RWPE2 (cell line): ENCODE measurements around the gene LRIF1.

Experiments
- ATAC-seq: fragments of 200-7000 bp; cut with Tn5 transposase; 3 replicates; pipeline ENCODE4 v1.9.1; 2021; ENCODE audit warnings: low read depth
- DNase-seq: peaks from one replicate; pipeline ENCODE4 v3.0.0-alpha.2; 2020; ENCODE audit warnings: low spot score
- H3K27ac ChIP-seq: fragments of 450-650 bp; 2 replicates; pipeline ENCODE4 v1.5.1; 2017; ENCODE audit warnings: mild to moderate bottlenecking; ENCODE audit not compliant: poor library complexity, severe bottlenecking
- H3K27me3 ChIP-seq: fragments of 250-450 bp; sonication (Bioruptor Pico); 2 replicates; pipeline ENCODE4 v1.5.1; 2021; ENCODE audit warnings: mild to moderate bottlenecking, moderate library complexity; ENCODE audit not compliant: insufficient read depth, poor library complexity, severe bottlenecking
- H3K36me3 ChIP-seq: fragments of 250-450 bp; sonication (Bioruptor Pico); 2 replicates; pipeline ENCODE4 v1.5.1; 2020; ENCODE audit warnings: low read depth, mild to moderate bottlenecking, moderate library complexity
- H3K4me1 ChIP-seq: fragments of 250-450 bp; sonication (Bioruptor Pico); 2 replicates; pipeline ENCODE4 v1.5.1; 2021; ENCODE audit warnings: mild to moderate bottlenecking, moderate library complexity; ENCODE audit not compliant: insufficient read depth, poor library complexity, severe bottlenecking
- H3K4me3 ChIP-seq: fragments of 250-450 bp; sonication (Bioruptor Pico); 2 replicates; pipeline ENCODE4 v1.5.1; 2021; ENCODE audit warnings: mild to moderate bottlenecking, moderate library complexity; ENCODE audit not compliant: severe bottlenecking
- H3K9me3 ChIP-seq: fragments of 250-450 bp; sonication (Bioruptor Pico); 2 replicates; pipeline ENCODE4 v1.5.1; 2021; ENCODE audit warnings: mild to moderate bottlenecking, moderate library complexity; ENCODE audit not compliant: severe bottlenecking
- TF ChIP-seq, protein P1 (sequence below): fragments of 450-650 bp; IDR thresholded peaks from one replicate; pipeline ENCODE4 v1.5.1; 2017; ENCODE audit warnings: mild to moderate bottlenecking, moderate library complexity; ENCODE audit not compliant: poor library complexity, severe bottlenecking

The LRIF1 gene

DNA sequence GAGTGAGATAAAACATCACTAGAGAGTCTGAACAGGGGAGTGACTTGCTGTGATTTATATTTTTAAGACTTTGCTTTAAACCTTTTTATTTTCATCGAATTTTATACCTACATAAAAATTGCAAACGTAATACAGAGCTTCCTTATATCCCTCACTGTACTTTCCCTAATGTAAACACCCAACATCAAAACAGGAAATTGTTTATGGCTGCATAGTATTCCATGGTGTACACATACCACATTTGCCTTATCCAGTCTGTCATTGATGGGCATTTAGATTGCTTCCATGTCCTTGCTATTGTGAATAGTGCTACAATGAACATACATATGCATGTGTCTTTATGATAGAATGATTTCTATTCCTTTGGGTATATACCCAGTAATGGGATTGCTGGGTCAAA, 34.8 kb downstream of the LRIF1 start:
- TF ChIP-seq, protein P1, sequence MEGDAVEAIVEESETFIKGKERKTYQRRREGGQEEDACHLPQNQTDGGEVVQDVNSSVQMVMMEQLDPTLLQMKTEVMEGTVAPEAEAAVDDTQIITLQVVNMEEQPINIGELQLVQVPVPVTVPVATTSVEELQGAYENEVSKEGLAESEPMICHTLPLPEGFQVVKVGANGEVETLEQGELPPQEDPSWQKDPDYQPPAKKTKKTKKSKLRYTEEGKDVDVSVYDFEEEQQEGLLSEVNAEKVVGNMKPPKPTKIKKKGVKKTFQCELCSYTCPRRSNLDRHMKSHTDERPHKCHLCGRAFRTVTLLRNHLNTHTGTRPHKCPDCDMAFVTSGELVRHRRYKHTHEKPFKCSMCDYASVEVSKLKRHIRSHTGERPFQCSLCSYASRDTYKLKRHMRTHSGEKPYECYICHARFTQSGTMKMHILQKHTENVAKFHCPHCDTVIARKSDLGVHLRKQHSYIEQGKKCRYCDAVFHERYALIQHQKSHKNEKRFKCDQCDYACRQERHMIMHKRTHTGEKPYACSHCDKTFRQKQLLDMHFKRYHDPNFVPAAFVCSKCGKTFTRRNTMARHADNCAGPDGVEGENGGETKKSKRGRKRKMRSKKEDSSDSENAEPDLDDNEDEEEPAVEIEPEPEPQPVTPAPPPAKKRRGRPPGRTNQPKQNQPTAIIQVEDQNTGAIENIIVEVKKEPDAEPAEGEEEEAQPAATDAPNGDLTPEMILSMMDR = no peak
- DNase-seq = no peak
- ATAC-seq = no peak
- H3K27ac ChIP-seq = no peak overlapping the region
- H3K4me3 ChIP-seq = no peak overlapping the region
- no peaks in the 10 kb centered on the region for H3K9me3 ChIP-seq
- no peaks in the 10 kb centered on the region for H3K4me1 ChIP-seq
- no peaks in the 10 kb centered on the region for H3K27me3 ChIP-seq
- H3K36me3 ChIP-seq = no peaks in the 10 kb centered on the region

DNA sequence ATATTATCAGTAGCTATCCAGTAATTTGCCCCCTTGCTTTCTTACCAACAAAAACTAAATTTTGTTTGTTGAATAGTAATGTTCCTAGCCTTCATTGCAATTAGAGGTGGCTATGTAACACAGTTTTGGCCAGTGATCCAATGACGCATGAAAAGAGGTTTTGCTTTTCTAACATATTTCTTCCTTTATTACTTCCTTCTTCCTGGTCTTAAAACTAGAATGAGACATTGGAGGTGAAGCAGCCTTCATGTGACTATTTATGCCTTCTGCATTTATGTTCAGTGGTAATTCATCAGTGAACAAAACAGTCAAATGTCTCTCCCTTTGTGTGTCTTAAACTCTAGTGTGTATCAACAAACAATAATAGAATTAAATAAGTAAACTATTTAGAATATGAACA, 35.5 kb downstream of the LRIF1 start:
- DNase-seq (no peak), ATAC-seq (no peak)
- H3K36me3 ChIP-seq = no peaks in the 10 kb centered on the region
- H3K27me3 ChIP-seq = no peaks in the 10 kb centered on the region
- no peaks in the 10 kb centered on the region for H3K4me1 ChIP-seq
- H3K27ac ChIP-seq = no peak overlapping the region
- TF ChIP-seq, protein P1 = no peak
- no peak overlapping the region for H3K4me3 ChIP-seq
- no peaks in the 10 kb centered on the region for H3K9me3 ChIP-seq

DNA sequence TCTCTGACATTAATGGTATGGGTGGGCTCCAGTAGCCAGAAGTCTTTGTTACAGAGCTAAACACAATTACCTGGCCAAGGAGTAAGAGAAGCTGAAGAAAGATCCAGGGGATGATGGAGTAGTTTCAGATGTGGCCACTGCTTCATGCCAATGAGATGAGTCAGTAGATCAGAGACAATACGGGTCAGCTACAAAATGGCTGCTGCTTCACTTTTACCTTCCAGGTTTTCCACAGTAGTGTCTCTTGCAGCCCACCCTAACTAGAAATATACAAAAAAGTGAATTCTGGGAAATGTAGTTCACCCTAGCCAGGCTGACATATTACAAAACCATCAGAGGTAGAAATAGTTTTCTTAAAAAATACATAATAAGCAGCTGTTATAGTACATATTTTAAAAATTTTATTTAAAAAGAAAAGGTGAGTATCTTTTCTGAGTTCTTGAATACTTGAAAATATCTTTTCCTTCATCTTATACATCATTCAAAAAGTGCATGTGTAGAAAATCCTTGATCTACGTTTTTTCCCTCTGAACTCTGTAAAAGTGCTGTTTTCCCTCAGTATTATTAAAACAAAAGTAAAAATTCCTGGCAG, 36.1 kb downstream of the LRIF1 start:
- Histone ChIP-seq H3K27ac (no peak overlapping the region), H3K4me3 (no peak overlapping the region), H3K9me3 (no peaks in the 10 kb centered on the region), H3K27me3 (no peaks in the 10 kb centered on the region), H3K36me3 (no peaks in the 10 kb centered on the region), H3K4me1 (no peaks in the 10 kb centered on the region)
- TF ChIP-seq, protein P1 = no peak
- no peak for DNase-seq
- peak; percentile 63; the same call in 2 of the 3 replicates for ATAC-seq

DNA sequence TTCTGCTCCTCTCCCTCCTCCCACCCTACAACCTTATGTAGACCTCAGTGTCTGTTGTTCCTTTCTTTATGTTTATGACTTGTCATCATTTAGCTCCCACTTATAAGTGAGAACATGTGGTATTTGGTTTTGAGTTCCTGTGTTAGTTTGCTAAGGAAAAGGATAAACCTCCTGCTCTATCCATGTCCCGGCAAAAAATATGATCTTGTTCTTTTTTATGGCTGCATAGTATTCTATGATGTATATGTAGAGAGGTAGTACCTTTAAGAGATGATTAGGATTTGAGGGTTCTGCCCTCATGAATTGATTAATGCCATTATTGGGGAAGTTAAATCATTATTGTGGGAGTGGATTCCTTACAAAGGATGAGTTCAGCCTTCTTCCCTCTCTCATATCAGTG, 41.8 kb downstream of the LRIF1 start:
- Histone ChIP-seq H3K27ac (no peak overlapping the region), H3K4me3 (no peak overlapping the region), H3K36me3 (no peaks in the 10 kb centered on the region), H3K27me3 (no peaks in the 10 kb centered on the region), H3K4me1 (no peaks in the 10 kb centered on the region), H3K9me3 (no peaks in the 10 kb centered on the region)
- no peak for ATAC-seq
- DNase-seq = no peak
- TF ChIP-seq, protein P1 = no peak

DNA sequence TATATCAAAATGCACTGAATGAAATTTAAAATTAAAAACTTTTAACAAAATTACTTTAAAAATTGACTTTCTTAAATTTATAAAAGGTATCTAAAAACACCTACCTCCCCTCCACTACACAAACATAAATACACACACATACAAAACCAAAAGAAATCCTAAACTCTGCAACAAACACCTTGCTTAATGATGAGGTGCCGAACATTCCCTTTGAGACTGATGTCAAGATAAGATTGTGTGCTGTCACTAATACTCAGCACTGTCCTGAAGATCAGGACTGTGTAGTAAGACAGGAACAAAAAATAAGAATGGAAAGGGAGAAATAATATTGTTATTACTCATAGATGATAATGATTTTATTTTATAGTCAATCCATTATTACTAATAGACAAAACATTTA, 45.7 kb downstream of the LRIF1 start:
- TF ChIP-seq, protein P1 = no peak
- ATAC-seq (no peak), DNase-seq (no peak)
- H3K9me3 ChIP-seq = no peaks in the 10 kb centered on the region
- peaks cover 4% of the 10 kb centered on the region for H3K4me1 ChIP-seq
- no peak overlapping the region for H3K27ac ChIP-seq
- no peak overlapping the region for H3K4me3 ChIP-seq
- H3K36me3 ChIP-seq = no peaks in the 10 kb centered on the region
- no peaks in the 10 kb centered on the region for H3K27me3 ChIP-seq
